ENCODE measurements around the gene TRPV6.

The TRPV6 gene

DNA sequence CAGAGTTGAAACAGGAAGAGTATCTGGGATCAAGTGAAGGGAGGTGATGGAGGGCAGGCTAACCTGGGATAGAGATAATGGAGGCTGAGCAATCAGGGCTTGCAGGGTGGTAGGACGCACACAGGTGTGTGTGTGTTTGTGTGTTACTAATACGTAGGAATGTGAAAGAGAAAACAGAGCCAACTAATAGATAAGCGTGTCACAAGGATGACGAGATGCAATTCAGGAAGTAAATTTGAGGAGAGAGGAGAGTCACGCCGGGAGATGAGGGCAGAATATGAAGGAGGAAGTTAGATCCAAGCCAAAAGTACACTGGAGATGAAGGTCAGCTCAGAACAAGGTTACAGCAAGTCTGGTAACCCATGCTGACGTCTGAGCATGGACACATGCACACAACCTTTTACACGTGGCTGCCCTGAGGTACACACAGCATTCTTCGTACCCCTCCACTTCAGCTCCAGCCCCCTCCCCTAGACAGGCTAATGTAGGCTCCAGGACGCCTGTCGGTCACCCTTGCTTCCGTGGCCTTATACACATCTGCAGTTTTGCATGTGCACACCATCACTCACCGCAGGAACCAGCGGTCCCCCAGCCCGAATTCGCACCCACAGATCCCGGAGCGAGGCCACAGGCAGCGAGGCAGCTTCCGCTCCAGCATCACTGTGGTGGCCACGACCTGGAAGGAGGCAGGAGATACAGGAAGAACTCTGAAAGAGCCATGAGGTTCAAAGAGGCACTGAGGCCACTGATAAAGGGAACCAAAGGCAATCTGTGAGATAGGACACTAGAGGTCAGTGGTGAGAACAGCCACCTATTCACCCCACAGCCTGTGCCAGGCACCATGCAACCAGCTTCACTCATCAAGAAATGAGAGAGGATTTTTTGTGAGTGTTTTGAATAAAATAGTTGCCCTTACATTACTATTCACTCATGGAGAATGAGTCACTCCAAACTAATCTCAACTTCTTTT, 23.7 kb upstream of the TRPV6 start:
- TF ChIP-seq, protein P1, sequence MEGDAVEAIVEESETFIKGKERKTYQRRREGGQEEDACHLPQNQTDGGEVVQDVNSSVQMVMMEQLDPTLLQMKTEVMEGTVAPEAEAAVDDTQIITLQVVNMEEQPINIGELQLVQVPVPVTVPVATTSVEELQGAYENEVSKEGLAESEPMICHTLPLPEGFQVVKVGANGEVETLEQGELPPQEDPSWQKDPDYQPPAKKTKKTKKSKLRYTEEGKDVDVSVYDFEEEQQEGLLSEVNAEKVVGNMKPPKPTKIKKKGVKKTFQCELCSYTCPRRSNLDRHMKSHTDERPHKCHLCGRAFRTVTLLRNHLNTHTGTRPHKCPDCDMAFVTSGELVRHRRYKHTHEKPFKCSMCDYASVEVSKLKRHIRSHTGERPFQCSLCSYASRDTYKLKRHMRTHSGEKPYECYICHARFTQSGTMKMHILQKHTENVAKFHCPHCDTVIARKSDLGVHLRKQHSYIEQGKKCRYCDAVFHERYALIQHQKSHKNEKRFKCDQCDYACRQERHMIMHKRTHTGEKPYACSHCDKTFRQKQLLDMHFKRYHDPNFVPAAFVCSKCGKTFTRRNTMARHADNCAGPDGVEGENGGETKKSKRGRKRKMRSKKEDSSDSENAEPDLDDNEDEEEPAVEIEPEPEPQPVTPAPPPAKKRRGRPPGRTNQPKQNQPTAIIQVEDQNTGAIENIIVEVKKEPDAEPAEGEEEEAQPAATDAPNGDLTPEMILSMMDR (IDR thresholded peaks at IDR 0.05), result no peak
- DNase-seq (ENCODE audit: low spot score), result peak; percentile 38
- Histone ChIP-seq H3K27ac (no peak overlapping the region), H3K4me3 (no peak overlapping the region)

DNA sequence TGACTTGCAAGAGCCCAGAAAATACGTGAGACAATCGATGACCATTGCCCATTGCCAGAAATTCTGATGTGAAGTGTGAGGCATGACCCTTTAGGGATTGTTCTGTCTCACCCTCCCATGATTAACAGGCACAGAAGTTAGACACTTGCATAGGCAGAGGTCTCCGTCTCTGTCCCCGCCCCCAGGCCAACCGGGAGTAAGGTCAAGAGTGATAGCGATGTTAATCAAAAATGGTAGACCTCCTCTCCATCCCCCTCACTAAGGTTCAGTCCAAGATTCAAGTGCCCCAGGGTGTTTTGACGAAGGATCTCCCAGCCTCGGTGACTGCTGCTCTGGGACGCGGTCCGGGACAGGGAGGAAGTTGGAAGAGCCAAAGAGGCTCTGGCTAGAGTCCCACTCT, 22.7 kb upstream of the TRPV6 start:
- H3K4me3 ChIP-seq, result no peak overlapping the region
- H3K27ac ChIP-seq, result no peak overlapping the region
- TF ChIP-seq, protein P1 (IDR thresholded peaks at IDR 0.05), result no peak
- DNase-seq (ENCODE audit: low spot score), result peak; percentile 40

DNA sequence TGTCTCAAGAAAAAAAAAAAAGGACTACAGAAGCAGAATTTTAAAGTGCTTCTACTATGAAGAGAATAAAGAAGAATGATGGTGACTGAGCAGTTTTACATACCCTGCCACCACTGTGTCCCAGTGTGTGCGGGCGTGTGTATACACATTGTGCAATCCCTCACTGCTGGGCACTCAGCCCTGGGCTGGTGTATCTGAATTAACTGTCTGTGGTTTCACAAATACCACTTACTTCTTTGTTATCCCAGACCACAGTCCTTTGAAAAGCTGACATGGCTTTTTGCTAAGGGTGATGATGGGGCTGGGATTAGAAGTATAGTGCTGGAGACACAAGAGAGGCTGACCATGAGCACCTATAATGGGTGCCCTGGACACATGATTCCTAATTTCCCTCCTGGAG, 21.1 kb upstream of the TRPV6 start:
- peak; percentile 9 for DNase-seq (ENCODE audit: low spot score)
- TF ChIP-seq, protein P1 (IDR thresholded peaks at IDR 0.05), result no peak
- no peak overlapping the region for H3K27ac ChIP-seq
- H3K4me3 ChIP-seq, result no peak overlapping the region

DNA sequence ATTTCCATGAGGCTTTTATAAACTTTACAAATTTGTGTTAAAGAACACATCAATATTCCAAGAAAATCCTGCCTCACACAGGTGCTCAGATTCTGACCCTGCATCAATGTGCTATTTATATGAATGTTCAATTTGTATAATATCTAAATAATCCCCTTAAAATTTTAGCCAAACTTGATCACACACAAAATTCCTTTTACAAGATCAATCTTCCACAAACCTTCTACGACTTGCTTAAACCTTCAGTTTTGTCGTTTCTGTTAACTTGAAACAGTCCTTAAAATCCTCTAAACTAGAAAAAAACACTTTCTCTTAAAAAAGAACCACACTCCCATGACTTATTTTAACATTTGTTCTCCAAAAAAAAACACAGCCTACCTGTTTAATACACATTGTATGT, 20.2 kb upstream of the TRPV6 start:
- no peak overlapping the region for H3K4me3 ChIP-seq
- TF ChIP-seq, protein P1 (IDR thresholded peaks at IDR 0.05), result no peak
- H3K27ac ChIP-seq, result no peak overlapping the region
- DNase-seq (ENCODE audit: low spot score), result no peak

DNA sequence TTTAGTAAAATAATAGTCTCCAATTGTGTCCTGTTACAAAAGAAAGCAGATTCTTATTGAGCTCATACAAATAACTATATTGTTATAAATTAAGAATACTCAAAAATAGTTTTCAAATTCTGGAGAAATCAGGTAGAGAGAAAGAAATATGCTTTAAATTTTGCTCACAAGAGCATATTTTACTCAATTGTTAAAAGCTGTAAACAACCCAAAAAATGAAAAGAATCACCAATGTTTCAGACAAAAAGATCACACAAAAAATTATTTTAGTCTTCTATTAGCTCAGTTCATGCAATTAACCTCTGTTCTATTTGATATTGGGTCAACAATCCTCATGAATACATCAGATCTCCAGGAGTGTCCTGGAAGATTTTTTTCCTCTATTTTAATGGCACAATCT, 18.6 kb upstream of the TRPV6 start:
- DNase-seq (ENCODE audit: low spot score), result no peak
- TF ChIP-seq, protein P1 (IDR thresholded peaks at IDR 0.05), result no peak
- H3K4me3 ChIP-seq, result no peak overlapping the region
- no peak overlapping the region for H3K27ac ChIP-seq

DNA sequence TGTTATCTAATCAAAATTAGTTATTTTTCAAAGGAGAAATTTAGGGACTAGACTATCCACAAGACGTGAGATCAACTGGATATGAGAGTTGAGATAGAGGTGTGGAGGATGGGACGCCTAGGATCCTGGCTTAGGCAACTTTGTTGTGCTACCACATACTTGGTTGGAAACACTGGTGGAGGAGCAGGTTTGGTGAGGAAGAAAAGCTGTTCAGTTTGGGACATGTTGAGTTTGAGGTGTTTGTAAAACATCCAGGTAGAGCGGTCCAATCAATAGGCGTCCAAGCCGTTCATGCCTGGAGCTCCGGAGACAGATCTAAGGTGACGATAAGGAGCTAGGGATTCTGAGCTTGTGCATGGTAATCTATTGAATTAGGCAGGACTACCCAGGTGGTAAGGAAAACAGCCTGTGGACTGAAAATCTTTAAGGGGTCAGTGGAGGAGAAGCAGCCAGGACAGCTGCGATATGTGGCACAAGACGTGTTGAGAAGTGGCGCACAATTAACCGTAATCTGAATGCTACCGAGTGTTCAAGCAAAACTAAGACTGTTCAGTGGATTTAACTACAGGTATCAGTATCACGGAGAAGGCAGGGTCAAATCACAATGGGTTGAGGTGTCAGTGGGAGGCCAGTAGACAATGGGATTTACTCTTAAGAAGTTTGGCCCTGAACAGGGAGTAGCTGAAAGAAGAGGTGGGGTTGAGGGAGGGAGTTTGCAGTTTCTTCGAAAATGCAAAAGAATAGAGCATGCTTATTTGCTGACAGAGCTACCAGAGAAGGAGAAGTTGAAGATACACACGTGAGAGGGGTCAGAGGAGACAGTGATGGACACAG, 16.1 kb upstream of the TRPV6 start:
- Histone ChIP-seq H3K4me3 (no peak overlapping the region), H3K27ac (no peak overlapping the region)
- TF ChIP-seq, protein P1 (IDR thresholded peaks at IDR 0.05), result no peak
- peak; percentile 38 for DNase-seq (ENCODE audit: low spot score)

Data from coronary artery (tissue), 2 donors.